K562 (cell line): ENCODE data around the gene SLC2A9. TPM values are rescaled to one million over a fixed set of nuclear protein-coding genes. Genes with fewer than 3 reads are reported as not detected.

Experiments used
- CSDE1 ChIP-seq, 2 experiments: fragments of 450-650 bp; IDR thresholded peaks; 2 replicates each; pipeline ENCODE4 v1.6.1; 2016; ENCODE audit warnings: mild to moderate bottlenecking in 1 of 2
- E2F3 ChIP-seq: fragments of 250-450 bp; sonication (Bioruptor Pico); IDR thresholded peaks from 2 replicates; pipeline ENCODE4 v1.4.0; 2020; ENCODE audit warnings: mild to moderate bottlenecking
- FOXK1 ChIP-seq: sonication (generic); formaldehyde crosslinking; IDR thresholded peaks from 2 replicates; pipeline ENCODE4 v1.8.0; 2022; ENCODE audit warnings: missing genetic modification reagents, mild to moderate bottlenecking, borderline replicate concordance
- GATAD2A ChIP-seq: fragments of 450-650 bp; IDR thresholded peaks from 2 replicates; pipeline ENCODE4 v1.6.1; 2017
- GTF2E2 ChIP-seq: fragments of 200-800 bp; sonication (Bioruptor generic); IDR thresholded peaks from 2 replicates; pipeline ENCODE4 v1.6.1; 2016; ENCODE audit warnings: missing genetic modification characterization, missing compliant biosample characterization
- HOXB6 ChIP-seq: fragments of 250-450 bp; sonication (Bioruptor Pico); IDR thresholded peaks from 2 replicates; pipeline ENCODE4 v1.5.1; 2022; ENCODE audit warnings: mild to moderate bottlenecking, borderline replicate concordance
- KLF6 ChIP-seq: fragments of 250-450 bp; sonication (Bioruptor Pico); IDR thresholded peaks from 2 replicates; pipeline ENCODE4 v1.4.0; 2020; ENCODE audit warnings: mild to moderate bottlenecking, moderate library complexity, borderline replicate concordance
- MTA3 ChIP-seq: fragments of 450-650 bp; formaldehyde crosslinking; IDR thresholded peaks from 2 replicates; pipeline ENCODE4 v1.6.1; 2017; ENCODE audit warnings: mild to moderate bottlenecking, borderline replicate concordance
- MXI1 ChIP-seq: IDR thresholded peaks from 2 replicates; pipeline ENCODE4 v1.6.1; 2011; ENCODE audit warnings: low read depth, mild to moderate bottlenecking, improper control_type of control experiment, low read length
- PHB2 ChIP-seq: fragments of 450-650 bp; IDR thresholded peaks from 2 replicates; pipeline ENCODE4 v1.6.1; 2017; ENCODE audit warnings: low read depth
- TAF15 ChIP-seq: fragments of 200-400 bp; formaldehyde crosslinking; IDR thresholded peaks from 2 replicates; pipeline ENCODE4 v1.6.1; 2017; ENCODE audit warnings: mild to moderate bottlenecking, low read depth, low read length, moderate library complexity
- TBP ChIP-seq: optimal IDR thresholded peaks from 2 replicates; pipeline ENCODE3; 2011; ENCODE audit warnings: low read depth, low read length, improper control_type of control experiment
- ZNF224 ChIP-seq: sonication (generic); formaldehyde crosslinking; IDR thresholded peaks from 2 replicates; pipeline ENCODE4 v1.8.0; 2022; ENCODE audit warnings: mild to moderate bottlenecking, missing genetic modification reagents
- ZNF274 ChIP-seq: IDR thresholded peaks from 2 replicates; pipeline ENCODE4 v1.6.1; 2011; ENCODE audit warnings: low read depth, mild to moderate bottlenecking, low read length, moderate library complexity, borderline replicate concordance
- ZNF445 ChIP-seq: fragments of 250-450 bp; sonication (Bioruptor Pico); IDR thresholded peaks from 2 replicates; pipeline ENCODE4 v1.4.0; 2020; ENCODE audit warnings: low read depth, mild to moderate bottlenecking, moderate library complexity
- ZSCAN29 ChIP-seq: fragments of 450-650 bp; IDR thresholded peaks from 2 replicates; pipeline ENCODE4 v1.6.1; 2017
- polyA plus RNA-seq, 8 experiments: library from polyadenylated mRNA; depleted of rRNA in 4 of 8; stranded (reverse) in 5 of 8; unstranded in 3 of 8; fragments of >200 nt; fragmentation: Nextera tagmentation in 2 of 8; fragmentation: Illumina TruSeq in 1 of 8; extraction: Ambion mirVana in 2 of 8; extraction: Trizol in 1 of 8; gene quantifications; 2 replicates each; pipeline versions ENCODE4 v1.2.1 to v1.2.3, GENCODE V29; 2011 to 2014; ENCODE audit warnings: inconsistent platforms in 1 of 8, missing spikeins in 1 of 8
- total RNA-seq, 7 experiments: library from RNA; depleted of rRNA in 6 of 7; stranded (reverse); fragments of >200 nt in 6 of 7; fragmentation: Illumina TruSeq in 2 of 7; extraction: Trizol in 2 of 7; gene quantifications; 2 replicates each; pipeline versions ENCODE4 v1.2.1 to v1.2.3, GENCODE V29; 2011 to 2021; ENCODE audit warnings: low replicate concordance in 1 of 7
- TF ChIP-seq, protein P1 (sequence below): fragments of 250-450 bp; sonication (Bioruptor Pico); IDR thresholded peaks from 2 replicates; pipeline ENCODE4 v1.8.0; 2022; ENCODE audit warnings: inconsistent platforms, mild to moderate bottlenecking, moderate library complexity, borderline replicate concordance
- TF ChIP-seq, protein P2 (sequence below): sonication (generic); formaldehyde crosslinking; IDR thresholded peaks from 2 replicates; pipeline ENCODE4 v1.8.1; 2023; ENCODE audit warnings: mild to moderate bottlenecking, missing genetic modification reagents, moderate library complexity
- TF ChIP-seq, protein P3 (sequence below): fragments of 450-650 bp; formaldehyde crosslinking; IDR thresholded peaks from 2 replicates; pipeline ENCODE4 v1.4.0; 2020; ENCODE audit warnings: mild to moderate bottlenecking, moderate library complexity
- TF ChIP-seq, protein P4 (sequence below): fragments of 450-650 bp; conservative IDR thresholded peaks from 2 replicates; pipeline ENCODE4 v1.6.1; 2016; ENCODE audit warnings: missing genetic modification characterization, low read depth, mild to moderate bottlenecking, missing compliant biosample characterization, moderate library complexity

SLC2A9 gene
- total and polyA plus RNA-seq, 9 of the 15 experiments (the other 6 are each of a cell fraction or from before 2014, with no cell fraction given): 0.15 to 1.9 (median 0.76) TPM

DNA sequence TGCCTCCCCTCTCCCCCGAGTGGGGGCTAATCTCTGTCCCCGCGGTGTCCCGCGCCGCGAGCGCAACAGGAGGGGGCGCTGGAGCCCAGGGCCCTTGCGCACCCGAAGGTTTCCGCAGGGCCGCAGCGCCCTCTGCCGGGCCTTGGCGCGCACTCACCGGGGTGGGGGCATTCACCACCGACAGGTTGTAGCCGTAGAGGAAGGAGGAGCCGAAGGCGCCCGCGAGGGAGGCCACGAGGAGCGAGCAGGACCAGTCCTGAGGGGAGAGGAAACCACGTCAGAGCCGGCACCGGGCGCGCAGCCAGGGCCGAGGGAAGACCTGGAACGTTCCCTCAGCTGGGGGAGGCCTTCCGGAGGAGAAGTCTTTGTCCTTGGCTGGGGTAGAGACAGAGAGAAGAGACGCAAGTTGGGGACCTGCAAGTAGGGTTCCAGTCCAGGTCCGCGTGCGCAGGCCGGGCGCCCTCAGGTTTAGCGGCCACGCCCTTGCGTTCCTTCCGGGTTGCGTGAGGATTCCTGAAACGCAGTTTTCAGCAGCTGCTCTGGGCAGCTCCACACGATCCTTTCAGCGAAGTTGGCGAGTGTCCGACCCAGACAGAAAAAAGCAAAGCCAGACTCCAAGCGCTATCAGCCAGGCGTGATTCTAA, 2.4 kb downstream of the SLC2A9 start (continued):
- TF ChIP-seq PHB2 (no peak), TAF15 (no peak), KLF6 (0 out of 2 replicates have a peak, but pooled peaks have one; percentile 65), TBP (no peak), ZNF274 (no peak), MTA3 (peak; percentile 58; the same call in 1 of the 2 replicates), MXI1 (no peak), HOXB6 (CRISPR knock-in tag) (no peak), E2F3 (CRISPR knock-in tag) (no peak), CSDE1 (IDR thresholded peaks at IDR 0.05) (no peak), GATAD2A (no peak), FOXK1 (CRISPR knock-in tag) (no peak), ZNF224 (CRISPR knock-in tag) (no peak), ZNF445 (CRISPR knock-in tag) (no peak), GTF2E2 (tag) (no peak), ZSCAN29 (no peak)
- TF ChIP-seq, protein P1, sequence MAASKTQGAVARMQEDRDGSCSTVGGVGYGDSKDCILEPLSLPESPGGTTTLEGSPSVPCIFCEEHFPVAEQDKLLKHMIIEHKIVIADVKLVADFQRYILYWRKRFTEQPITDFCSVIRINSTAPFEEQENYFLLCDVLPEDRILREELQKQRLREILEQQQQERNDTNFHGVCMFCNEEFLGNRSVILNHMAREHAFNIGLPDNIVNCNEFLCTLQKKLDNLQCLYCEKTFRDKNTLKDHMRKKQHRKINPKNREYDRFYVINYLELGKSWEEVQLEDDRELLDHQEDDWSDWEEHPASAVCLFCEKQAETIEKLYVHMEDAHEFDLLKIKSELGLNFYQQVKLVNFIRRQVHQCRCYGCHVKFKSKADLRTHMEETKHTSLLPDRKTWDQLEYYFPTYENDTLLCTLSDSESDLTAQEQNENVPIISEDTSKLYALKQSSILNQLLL (CRISPR knock-in tag): no peak
- TF ChIP-seq, protein P2, sequence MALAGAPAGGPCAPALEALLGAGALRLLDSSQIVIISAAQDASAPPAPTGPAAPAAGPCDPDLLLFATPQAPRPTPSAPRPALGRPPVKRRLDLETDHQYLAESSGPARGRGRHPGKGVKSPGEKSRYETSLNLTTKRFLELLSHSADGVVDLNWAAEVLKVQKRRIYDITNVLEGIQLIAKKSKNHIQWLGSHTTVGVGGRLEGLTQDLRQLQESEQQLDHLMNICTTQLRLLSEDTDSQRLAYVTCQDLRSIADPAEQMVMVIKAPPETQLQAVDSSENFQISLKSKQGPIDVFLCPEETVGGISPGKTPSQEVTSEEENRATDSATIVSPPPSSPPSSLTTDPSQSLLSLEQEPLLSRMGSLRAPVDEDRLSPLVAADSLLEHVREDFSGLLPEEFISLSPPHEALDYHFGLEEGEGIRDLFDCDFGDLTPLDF (CRISPR knock-in tag): 0 out of 2 replicates have a peak, but pooled peaks have one; percentile 60
- TF ChIP-seq, protein P3, sequence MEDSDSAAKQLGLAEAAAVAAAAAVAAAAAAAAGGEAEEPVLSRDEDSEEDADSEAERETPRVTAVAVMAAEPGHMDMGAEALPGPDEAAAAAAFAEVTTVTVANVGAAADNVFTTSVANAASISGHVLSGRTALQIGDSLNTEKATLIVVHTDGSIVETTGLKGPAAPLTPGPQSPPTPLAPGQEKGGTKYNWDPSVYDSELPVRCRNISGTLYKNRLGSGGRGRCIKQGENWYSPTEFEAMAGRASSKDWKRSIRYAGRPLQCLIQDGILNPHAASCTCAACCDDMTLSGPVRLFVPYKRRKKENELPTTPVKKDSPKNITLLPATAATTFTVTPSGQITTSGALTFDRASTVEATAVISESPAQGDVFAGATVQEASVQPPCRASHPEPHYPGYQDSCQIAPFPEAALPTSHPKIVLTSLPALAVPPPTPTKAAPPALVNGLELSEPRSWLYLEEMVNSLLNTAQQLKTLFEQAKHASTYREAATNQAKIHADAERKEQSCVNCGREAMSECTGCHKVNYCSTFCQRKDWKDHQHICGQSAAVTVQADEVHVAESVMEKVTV (CRISPR knock-in tag): peak; percentile 93
- TF ChIP-seq, protein P4, sequence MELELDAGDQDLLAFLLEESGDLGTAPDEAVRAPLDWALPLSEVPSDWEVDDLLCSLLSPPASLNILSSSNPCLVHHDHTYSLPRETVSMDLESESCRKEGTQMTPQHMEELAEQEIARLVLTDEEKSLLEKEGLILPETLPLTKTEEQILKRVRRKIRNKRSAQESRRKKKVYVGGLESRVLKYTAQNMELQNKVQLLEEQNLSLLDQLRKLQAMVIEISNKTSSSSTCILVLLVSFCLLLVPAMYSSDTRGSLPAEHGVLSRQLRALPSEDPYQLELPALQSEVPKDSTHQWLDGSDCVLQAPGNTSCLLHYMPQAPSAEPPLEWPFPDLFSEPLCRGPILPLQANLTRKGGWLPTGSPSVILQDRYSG (tag): no peak
